Upper lobe of right lung (tissue), 1 donor: ENCODE measurements around the gene BMPR1A. TPM values are rescaled to one million over a fixed set of nuclear protein-coding genes. Genes with fewer than 3 reads are reported as not detected.
"Not testable (repeated sequence)": the region's sequence is repeated elsewhere in the genome, so short reads cannot be mapped to it uniquely, and the experiment has no call there.

Experiments
- ATAC-seq: fragments of 200-7000 bp; cut with Tn5 transposase; one replicate; pipeline ENCODE4 v1.9.1; 2020; ENCODE audit warnings: mild to moderate bottlenecking, moderate library complexity
- DNase-seq: peaks from one replicate; pipeline ENCODE4 v3.0.0-alpha.2; 2020
- H3K27ac ChIP-seq: fragments of 200-600 bp; one replicate; pipeline ENCODE4 v1.8.0; 2022
- H3K27me3 ChIP-seq: fragments of 200-600 bp; one replicate; pipeline ENCODE4 v1.8.0; 2022; ENCODE audit warnings: mild to moderate bottlenecking
- H3K36me3 ChIP-seq: fragments of 200-600 bp; one replicate; pipeline ENCODE4 v1.8.0; 2022
- H3K4me1 ChIP-seq: fragments of 200-600 bp; one replicate; pipeline ENCODE4 v1.8.0; 2022
- H3K4me3 ChIP-seq: fragments of 200-600 bp; one replicate; pipeline ENCODE4 v1.8.0; 2022; ENCODE audit warnings: mild to moderate bottlenecking
- H3K9me3 ChIP-seq: fragments of 200-600 bp; one replicate; pipeline ENCODE4 v1.8.0; 2022
- CTCF ChIP-seq: fragments of 200-600 bp; IDR thresholded peaks from one replicate; pipeline ENCODE4 v1.8.0; 2022; ENCODE audit warnings: antibody characterized with exemption
- intact Hi-C: fragments of 100-400 bp; cut with DNase I; formaldehyde crosslinking; loops from one replicate; pipeline ENCODE4 v1.11.0; 2022
- total RNA-seq: library from RNA; stranded (reverse); fragmentation: NEBNext Ultra II Directional; extraction: Animal tissue kit (Norgen Biotek cat#: 25700); gene quantifications from one replicate; pipeline ENCODE4 v1.2.1, GENCODE V29; 2021
- donor health status: DM: no; HTN: yes; CAD: no; lungs with severe emphysema.

The BMPR1A gene
- total RNA-seq, 1 donor from 2014 or later: 41.2 TPM

GRCh38 chr10:86944471-86944870, 188.1 kb downstream of the BMPR1A start:
- intact Hi-C loops: no loop called here
- Histone ChIP-seq H3K9me3 (no peaks in the 10 kb centered on the region), H3K4me1 (no peaks in the 10 kb centered on the region), H3K27me3 (no peaks in the 10 kb centered on the region), H3K36me3 (no peaks in the 10 kb centered on the region), H3K4me3 (no peak overlapping the region), H3K27ac (no peak overlapping the region)
- no peak for TF ChIP-seq CTCF
- DNase-seq (no peak), ATAC-seq (no peak)

GRCh38 chr10:86944907-86945306, 188.5 kb downstream of the BMPR1A start:
- Histone ChIP-seq H3K9me3 (no peaks in the 10 kb centered on the region), H3K36me3 (no peaks in the 10 kb centered on the region), H3K27ac (no peak overlapping the region), H3K27me3 (no peaks in the 10 kb centered on the region), H3K4me1 (no peaks in the 10 kb centered on the region), H3K4me3 (no peak overlapping the region)
- no peak for TF ChIP-seq CTCF
- DNase-seq (peak; percentile 38), ATAC-seq (no peak)
- intact Hi-C loops: no loop called here

GRCh38 chr10:86945361-86946212, 189.2 kb downstream of the BMPR1A start:
- no peaks in the 10 kb centered on the region for H3K27me3 ChIP-seq
- intact Hi-C loops: no loop called here
- peak; percentile 12 for TF ChIP-seq CTCF
- no peaks in the 10 kb centered on the region for H3K36me3 ChIP-seq
- ATAC-seq: no peak
- no peaks in the 10 kb centered on the region for H3K4me1 ChIP-seq
- H3K9me3 ChIP-seq: no peaks in the 10 kb centered on the region
- H3K4me3 ChIP-seq: no peak overlapping the region
- DNase-seq: peak; percentile 51
- H3K27ac ChIP-seq: no peak overlapping the region

- no peaks in the 10 kb centered on the region for H3K27me3 ChIP-seq
- H3K4me3 ChIP-seq: no peak overlapping the region
- no peak for TF ChIP-seq CTCF
- no peaks in the 10 kb centered on the region for H3K9me3 ChIP-seq
- intact Hi-C loops: no loop called here
- DNase-seq (peak; percentile 67), ATAC-seq (no peak)
- no peaks in the 10 kb centered on the region for H3K4me1 ChIP-seq
- no peaks in the 10 kb centered on the region for H3K36me3 ChIP-seq
- no peak overlapping the region for H3K27ac ChIP-seq
Measured at GRCh38 chr10:86946213-86947155, 190.1 kb downstream of the BMPR1A start.

- H3K27ac ChIP-seq, DNase-seq, ATAC-seq, intact Hi-C loops, H3K9me3 ChIP-seq, H3K27me3 ChIP-seq, H3K4me1 ChIP-seq, H3K36me3 ChIP-seq, H3K4me3 ChIP-seq: not testable (repeated sequence)
Measured at GRCh38 chr10:86947806-86948205, 191.4 kb downstream of the BMPR1A start.

- Histone ChIP-seq H3K4me1 (peaks cover 3% of the 10 kb centered on the region), H3K36me3 (no peaks in the 10 kb centered on the region), H3K9me3 (no peaks in the 10 kb centered on the region), H3K4me3 (no peak overlapping the region), H3K27ac (no peak overlapping the region), H3K27me3 (no peaks in the 10 kb centered on the region)
- intact Hi-C loops: no loop called here
- no peak for TF ChIP-seq CTCF
- DNase-seq (peak; percentile 6), ATAC-seq (no peak)
Measured at GRCh38 chr10:86950349-86950748, 193.9 kb downstream of the BMPR1A start.
